HTR-8/SVneo (cell line): ENCODE results near the gene TECR.
"Not testable (repeated sequence)": the region's sequence is repeated elsewhere in the genome, so short reads cannot be mapped to it uniquely, and the experiment has no call there.

Source experiments
- DNase-seq: peaks from one replicate; pipeline ENCODE4 v3.0.0; 2011; ENCODE audit warnings: low spot score, mixed read lengths; ENCODE audit not compliant: insufficient read length
- FAIRE-seq: peaks from 2 replicates; lab custom pipeline; 2011; peaks lifted over from hg19 to GRCh38; lab: Jason Lieb, UNC

Gene TECR

DNA sequence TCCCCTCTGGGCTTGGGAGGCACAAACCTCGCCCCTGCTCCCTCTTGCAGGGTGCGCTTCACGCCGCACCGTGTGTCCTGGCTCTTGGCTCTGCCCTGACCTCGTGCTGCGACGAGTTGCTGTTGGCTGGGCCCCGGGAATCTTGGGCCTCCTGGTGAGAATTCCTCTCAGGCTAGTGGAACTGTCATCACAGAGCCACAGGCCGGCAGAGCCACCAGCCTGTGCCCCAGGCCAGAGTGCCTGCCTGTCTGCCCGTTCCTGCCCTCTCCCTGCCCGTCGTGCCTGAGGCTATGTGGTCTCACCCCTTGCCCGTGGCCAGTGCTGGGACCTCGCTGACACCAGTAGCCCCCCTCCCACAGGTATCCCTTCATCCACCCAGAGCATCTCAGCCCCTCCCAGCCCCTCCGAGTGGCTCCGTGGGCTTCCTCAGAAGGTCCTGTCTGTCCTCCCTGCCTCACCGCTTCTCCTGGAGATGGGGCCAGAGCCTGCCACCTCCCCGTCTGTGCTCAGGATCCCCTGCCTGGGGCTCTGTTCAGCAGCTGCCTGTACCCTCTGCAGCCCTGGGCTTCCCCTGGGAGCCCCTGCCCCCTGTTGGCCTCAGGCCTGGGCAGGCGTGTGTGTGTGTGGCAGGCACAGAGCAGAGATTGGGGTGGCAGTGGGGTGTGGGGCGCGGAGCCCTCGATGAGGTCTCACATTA is 29.1 kb downstream of the TECR start:
- FAIRE-seq (no peak), DNase-seq (no peak)

DNA sequence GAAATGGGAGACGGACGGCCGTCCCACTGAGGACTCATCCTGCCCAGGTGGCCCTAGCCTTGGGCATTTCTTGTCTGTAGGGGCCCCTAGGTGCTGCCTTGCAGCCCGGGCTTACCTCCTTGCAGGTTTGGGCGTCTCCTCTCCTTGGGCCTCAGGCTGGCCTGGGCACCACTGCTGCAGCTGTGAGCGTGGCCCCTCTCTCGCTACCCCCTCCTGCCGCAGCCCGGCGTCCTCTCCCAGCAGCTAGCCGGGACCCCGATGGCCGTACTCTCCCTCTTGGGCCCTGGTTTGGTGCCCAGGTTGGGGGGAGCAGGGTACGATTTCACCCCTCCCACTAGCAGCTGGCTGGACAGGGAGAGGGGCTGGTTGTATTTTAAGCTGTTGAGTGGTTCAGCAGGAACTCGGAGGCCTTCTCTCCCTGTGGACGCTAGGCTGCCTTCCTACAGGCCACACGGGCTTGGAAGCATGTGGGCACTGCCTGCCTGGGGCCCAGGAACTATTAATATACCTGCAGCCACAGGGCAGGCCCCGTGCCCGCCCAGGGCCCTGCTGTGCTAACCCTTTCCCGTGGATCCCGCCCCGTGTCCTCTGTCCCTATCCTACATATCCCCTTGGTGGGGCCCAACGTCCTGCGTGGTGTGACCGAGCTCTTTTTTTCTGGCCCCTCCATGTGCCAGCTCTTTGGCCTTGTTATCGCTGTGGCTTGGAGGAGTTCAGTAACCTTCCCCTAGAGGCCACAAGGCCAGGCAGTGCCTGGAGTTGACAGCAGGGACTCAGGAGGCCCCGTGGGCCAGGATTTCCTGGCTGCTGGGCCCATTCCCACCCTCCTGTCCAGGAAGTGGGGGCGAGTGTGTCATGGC is 30.8 kb downstream of the TECR start:
- DNase-seq = no peak
- FAIRE-seq = no peak

DNA sequence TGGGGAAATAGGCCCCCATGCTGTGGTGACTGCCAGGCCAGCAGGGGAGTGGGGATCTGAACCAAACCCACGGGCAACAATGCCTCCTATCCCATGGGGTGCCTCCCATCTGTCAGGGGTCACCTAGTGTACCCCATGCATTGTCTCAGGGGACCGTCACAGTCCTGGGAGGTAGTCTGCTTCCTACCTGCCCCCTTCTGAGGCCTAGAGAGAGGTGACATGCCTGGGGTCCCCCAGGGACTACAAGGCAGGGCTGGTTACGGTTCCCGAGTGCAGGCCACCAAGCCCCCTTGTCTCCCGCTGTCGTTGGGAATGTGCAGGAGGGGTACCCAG is 31.3 kb downstream of the TECR start:
- no peak for DNase-seq
- FAIRE-seq = no peak

DNA sequence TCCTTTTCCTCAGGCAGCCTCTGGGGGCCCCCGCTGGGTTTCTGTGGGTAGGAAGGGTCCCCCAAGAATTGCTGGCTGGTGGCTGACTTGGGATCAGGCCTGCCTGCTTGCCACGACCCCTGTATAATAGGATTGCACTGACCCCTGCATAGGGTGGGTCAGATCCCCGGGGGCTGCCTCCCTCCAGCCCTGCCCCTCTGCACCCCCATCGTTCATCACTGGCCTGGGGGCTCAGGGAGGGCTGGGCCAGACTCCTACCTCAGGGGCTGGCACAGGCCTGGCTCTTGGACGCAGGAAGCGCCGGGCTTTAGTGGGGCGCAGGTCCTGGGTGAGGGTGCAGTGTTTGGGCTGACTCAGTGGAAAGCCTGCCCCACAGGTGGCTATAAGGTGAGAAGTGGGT is 31.9 kb downstream of the TECR start:
- FAIRE-seq (no peak), DNase-seq (no peak)

DNA sequence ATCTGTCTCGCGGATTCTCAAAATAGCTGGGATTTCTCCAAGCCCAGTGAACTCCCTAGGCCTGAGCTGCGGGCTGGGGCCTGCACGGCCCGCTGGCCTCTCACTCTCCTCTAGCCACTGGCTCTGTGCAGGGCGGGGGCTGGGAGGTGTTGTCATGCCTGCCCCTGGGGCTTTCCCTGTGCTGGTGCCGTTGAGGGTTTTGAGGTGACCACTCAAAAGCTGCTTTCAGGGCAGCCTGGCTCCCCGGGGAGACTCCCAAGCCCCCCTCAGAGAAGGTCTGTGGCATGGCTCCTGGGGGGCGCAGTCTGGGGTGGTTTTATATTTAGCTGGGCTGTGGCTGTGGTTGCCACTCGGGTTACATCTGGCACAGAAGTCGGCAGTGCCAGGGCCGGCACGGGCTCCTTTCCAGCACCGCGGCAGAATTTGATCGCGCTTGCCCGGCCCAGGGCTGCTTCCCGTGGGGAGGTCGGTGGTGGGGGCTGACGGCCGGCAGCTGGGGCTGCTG is 32.5 kb downstream of the TECR start:
- FAIRE-seq (no peak), DNase-seq (no peak)

DNA sequence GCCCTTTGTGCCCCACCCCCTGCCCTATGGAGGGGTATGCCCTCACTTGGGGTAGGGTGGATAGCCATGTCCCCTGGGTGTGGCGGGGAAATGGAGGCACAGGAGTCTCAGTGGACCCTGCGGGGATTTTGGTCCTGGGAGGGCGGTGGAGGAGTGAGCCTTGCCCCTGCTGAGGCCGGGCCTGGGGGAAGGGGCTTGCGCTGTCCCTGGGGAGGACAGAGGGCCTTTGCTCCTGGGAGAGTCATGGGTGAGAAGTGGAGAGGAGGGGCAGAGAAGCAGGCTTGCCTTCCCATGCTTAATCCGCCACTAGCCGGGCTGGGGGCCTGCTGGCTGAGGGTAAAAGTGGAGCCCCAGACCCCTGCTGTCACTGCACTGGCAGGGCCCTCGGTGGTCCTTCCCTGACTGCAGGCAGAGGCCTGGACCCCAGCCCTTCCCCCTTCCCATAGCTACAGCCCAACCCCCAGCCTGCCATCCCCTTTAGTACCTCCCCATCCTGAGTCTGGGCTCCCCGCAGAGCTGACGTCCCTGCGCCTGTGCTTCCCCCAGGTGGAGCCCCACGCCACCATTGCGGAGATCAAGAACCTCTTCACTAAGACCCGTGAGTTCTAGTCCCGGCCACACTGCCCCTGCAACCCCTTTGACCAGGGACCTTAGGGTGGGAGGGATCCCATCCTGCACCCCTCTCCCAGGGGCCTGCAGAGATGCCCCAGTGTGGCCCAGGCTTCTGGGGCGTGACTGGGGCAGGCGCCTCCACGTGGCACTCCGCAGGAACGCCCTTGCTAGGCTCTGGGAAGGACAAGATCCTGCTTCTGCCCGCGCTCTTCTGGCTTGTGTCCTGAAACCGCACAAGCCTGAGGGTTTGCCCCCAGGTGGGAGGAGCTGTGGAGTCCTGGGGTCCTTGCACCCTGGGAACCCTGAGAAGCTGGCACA is 33.5 kb downstream of the TECR start:
- FAIRE-seq (no peak), DNase-seq (no peak)

DNA sequence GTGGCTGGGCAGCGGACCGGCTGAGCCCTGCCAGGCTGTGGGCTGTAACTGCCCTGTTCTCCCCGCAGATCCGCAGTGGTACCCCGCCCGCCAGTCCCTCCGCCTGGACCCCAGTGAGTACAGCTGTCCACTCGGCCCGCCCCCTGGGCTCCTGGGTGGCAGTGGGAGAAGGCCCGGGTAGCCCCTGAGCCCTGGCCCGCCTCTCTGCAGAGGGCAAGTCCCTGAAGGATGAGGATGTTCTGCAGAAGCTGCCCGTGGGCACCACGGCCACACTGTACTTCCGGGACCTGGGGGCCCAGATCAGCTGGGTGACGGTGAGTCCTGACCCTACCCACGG is 34.2 kb downstream of the TECR start:
- no peak for DNase-seq
- FAIRE-seq = no peak

DNA sequence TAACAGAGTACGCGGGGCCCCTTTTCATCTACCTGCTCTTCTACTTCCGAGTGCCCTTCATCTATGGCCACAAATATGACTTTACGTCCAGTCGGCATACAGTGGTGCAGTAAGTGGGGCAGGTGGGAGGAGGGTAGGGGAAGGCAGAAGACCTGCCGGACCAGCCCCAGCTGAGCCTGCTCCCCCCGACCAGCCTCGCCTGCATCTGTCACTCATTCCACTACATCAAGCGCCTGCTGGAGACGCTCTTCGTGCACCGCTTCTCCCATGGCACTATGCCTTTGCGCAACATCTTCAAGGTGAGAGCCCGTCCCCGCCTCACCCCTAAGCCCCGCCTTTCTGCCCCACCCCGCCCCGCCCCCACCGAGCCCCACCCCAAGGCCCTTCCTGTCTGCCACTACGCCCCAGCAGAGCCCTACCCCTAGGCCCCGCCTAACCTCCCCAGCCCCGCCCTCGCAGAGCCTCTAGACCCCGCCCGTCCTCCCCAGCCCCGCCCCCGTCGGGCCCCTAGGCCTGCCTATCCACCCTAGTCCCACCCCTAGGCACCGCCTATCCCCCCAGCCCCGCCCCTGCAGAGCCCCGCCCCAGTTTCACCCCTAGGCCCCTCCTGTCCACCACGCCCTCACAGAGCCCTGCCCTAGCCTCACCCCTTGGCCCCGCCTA is 34.7 kb downstream of the TECR start:
- DNase-seq (no peak), FAIRE-seq (no peak)

DNA sequence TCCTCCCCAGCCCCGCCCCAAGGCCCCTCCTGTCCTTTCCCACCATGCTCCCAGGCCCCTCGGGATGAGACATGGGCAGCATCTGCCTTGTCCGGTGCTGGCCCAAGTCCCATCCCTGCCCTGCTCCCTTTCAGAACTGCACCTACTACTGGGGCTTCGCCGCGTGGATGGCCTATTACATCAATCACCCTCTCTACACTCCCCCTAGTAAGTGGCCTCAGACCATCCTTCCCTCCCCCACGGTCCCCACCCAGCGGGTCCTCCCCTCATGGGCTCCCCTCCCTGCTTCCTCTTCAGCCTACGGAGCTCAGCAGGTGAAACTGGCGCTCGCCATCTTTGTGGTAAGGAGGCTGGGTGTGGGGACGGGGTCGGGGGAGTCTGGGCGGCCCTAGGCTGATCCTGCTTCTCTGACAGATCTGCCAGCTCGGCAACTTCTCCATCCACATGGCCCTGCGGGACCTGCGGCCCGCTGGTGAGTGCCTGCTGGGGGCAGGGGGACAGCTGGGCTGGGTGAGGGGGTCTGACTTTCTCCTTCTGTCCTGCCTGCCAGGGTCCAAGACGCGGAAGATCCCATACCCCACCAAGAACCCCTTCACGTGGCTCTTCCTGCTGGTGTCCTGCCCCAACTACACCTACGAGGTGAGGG is 35.4 kb downstream of the TECR start:
- DNase-seq, FAIRE-seq: not testable (repeated sequence)

DNA sequence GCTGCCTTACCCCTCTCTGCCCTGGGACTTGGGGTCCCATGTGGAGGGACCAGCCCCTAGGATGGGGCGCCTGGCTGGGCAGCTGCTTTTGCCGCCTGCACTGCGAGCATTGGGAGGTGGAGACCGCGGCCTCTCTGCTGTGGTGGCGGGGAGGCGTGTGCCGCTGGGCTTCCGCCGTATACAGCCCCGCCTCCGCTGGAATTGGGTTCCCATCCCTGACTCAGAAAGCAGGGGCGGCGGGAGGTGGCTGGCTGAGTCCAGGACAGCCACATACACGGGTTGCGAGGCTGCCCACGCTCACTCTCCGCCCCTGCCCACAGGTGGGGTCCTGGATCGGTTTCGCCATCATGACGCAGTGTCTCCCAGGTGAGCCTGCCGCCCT is 35.9 kb downstream of the TECR start:
- no peak for DNase-seq
- no peak for FAIRE-seq

DNA sequence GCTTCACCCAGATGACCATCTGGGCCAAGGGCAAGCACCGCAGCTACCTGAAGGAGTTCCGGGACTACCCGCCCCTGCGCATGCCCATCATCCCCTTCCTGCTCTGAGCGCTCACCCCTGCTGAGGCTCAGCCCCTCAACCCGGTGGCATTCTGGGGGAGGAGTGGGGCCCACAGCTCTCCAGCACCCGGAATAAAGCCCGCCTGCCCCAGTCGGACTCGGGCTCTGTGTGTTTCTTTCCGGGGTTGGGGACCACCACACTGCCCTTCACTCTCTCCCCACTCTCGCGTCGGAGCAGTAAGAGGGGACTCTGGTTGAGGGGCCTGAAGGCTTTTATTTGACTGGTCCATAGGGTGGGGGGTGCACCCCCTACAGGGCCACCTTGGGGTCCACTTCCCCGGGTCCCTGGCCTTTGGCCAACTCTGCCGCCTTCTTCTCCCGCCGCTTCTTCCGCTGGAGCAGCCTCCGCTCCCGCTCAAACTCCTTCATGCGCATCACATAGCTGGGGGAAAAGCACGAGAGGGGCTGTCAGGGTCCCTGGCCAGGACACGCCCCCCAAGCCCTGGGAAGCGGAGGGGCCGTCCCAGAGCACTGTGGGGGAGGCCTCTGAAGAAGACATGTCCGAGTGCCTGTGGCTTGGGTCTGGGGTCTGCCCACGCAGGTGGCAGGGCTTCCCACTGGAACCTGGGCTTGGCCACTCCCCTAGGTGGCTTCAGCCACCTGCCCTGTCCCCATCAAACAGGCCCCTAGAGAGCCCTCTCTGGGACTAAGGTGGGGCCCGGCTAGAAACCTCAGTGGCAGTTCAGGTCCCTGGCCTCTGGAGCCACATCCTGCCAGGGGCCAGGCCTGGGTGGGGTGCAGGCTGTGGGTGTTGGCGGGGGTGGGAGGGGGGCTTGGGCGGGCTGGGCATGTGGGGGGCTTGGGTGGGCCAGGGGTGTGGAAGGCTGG is 36.6 kb downstream of the TECR start:
- FAIRE-seq = no peak
- no peak for DNase-seq

DNA sequence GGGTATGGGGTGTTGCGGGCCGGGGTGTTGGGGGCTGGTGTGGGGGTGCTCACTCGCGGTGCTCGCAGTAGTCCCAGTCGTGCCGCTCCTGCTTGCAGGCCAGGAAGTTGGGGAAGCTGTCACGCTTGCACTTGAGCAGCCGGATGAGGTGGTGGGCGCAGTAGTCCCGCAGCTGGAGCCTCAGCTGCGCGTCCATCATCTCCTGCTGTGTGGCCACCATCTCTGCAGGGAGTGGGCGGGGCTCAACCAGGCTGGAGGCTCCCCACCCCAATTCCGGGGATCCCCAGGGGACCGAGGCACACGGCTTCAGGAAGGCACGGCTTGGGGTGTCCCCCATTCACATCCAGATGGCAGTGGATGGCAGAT is 37.3 kb downstream of the TECR start:
- FAIRE-seq (no peak), DNase-seq (no peak)

DNA sequence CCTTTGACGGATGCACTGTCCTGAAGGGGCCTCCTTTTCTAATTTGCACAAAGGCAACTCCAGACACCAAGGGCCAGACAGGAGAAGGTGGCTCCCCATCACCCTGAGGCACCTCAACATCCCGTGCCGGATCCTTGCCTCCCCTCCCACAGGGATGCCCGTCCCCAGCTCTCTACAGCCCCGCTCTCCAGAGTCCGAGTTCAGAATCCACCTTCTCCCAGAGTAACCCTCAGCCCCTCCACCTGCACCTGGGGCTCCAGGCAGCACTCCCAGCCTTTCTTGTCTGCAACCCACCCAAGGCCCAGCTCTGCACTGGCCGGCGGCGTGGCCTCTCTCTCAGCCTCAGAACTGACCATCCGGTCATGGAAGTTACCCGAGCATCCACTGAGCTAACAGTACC is 37.7 kb downstream of the TECR start:
- DNase-seq (no peak), FAIRE-seq (no peak)

DNA sequence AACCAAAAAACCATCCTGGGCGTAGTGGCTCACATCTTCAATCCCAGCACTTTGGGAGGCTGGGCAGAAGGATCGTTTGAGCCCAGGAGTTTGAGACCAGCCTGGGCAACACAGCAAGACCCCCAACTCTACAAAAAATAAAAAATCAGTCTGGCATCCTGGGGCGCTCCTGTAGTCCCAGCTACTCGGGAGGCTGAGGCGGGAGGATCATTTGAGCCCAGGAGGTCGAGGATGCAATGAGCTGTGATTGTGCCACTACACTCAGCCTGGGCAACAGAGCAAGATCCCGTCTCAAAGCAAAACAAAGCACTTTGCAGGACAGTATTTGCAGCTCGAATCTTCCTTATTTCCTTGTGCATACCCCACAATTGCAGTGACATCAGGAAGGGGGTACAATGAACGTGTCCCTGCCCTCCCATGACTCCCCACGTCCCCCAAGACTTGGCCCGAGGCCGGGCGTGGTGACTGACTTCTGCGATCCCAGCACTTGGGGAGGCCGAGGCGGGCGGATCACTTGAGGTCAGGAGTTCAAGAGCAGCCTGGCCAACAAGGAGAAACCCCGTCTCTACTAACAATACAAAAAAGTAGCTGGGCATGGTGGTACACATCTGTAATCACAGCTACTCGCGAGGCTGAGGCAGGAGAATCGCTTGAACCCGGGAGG is 41.6 kb downstream of the TECR start:
- no peak for DNase-seq
- no peak for FAIRE-seq

DNA sequence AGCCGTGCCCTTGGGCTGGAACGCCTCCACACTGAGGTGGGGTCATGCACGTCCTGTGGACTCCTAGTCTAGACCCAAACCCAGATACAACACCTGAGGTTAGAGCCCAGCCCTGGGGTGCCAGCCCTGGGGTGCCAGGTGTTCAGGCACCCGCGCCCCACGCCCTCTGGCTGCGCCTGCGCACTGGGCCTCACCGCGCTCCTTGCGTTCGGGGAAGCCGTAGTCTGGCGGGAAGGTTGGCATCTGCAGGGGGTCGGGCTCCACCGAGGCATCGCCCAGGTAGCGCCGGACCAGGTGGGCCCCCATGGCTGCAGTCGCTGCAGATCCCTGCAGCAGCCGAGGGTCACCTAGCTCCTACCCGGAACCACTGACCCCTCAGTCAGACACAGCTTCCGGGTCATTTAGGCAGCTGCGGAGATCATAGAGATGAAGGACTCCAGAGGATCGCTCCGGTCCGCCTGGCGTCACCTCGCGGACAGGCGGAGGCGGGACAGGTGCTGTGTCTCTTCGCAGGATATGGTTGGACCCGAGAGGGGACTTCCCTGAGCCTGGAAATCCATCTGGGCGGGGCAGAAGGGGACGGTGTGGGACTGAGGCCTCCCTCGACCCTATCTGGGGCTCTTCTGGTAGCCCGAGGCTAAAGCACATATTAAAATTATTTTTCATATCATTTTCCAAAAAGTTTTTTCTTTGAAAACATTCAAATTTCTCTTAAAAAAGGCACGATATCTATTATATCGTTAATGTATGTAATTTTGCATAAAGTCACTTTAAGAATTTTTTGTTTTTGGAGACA is 42.5 kb downstream of the TECR start, which contains the start of gene NDUFB7:
Gene NDUFB7, minus strand, starts transcription at position 372 of the 796 bp plus-strand sequence. Its CDS starts 66 bp downstream, at position 306.
- DNase-seq (peak; percentile 98), FAIRE-seq (peak; percentile 51)

DNA sequence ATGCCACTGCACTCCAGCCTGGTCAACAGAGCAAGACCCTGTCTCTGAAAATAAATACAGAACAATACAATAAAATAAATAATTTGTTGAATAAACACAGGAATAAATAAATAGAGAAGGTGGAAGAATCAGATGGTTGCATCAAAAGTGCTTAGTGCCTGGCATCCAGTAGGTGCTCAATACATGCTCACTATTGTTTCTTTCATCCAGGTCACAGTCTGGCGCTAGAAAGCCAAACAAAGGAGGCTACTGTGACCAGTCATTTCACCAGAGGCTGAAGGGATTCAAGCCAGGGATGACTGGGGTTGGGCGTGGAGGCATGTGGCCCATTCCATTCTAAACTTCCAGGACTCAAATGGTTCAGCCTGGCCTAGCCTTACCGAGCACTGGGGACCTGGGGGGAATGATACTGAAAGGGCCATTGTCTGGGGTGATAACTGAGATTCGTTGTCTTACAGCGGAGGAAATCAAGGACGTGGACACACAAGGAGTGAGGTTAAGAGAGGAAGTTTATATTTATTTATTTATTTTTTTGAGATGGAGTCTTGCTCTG is 46.1 kb downstream of the TECR start:
- no peak for DNase-seq
- no peak for FAIRE-seq

DNA sequence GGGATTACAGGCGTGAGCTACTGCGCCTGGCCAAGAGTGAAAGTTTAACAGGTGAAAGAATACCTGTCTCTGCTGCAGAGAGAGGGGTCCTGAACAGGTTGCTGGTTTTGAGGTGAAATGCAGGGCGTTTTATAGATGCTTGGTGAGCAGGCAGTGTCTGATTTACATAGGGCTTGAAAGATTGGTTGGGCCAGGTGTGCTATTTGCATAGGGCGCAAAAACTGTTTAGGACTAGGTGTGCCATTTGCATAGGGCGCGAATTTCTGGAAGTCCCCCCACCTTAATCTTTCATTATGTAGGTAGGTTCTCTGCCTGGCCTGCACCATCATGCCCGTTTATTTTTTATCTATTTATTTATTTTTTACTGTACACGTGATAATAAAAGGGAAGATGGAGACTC is 47.0 kb downstream of the TECR start:
- DNase-seq (no peak), FAIRE-seq (no peak)
